Retinal pigment epithelial cell (primary cell): ENCODE results near the gene TIGIT.

Source experiments
- DNase-seq: peaks from one replicate; pipeline ENCODE4 v3.0.0-alpha.2; 2010; ENCODE audit warnings: low read depth
- H3K4me3 ChIP-seq: 2 replicates; pipeline ENCODE4 v1.5.1; 2011; ENCODE audit warnings: mild to moderate bottlenecking, low read length, control low read depth, moderate library complexity
- TF ChIP-seq, protein P1 (sequence below): conservative IDR thresholded peaks from 2 replicates; pipeline ENCODE4 v1.5.1; 2011; ENCODE audit warnings: low read depth, low read length, control low read depth, inconsistent platforms

The TIGIT gene

DNA sequence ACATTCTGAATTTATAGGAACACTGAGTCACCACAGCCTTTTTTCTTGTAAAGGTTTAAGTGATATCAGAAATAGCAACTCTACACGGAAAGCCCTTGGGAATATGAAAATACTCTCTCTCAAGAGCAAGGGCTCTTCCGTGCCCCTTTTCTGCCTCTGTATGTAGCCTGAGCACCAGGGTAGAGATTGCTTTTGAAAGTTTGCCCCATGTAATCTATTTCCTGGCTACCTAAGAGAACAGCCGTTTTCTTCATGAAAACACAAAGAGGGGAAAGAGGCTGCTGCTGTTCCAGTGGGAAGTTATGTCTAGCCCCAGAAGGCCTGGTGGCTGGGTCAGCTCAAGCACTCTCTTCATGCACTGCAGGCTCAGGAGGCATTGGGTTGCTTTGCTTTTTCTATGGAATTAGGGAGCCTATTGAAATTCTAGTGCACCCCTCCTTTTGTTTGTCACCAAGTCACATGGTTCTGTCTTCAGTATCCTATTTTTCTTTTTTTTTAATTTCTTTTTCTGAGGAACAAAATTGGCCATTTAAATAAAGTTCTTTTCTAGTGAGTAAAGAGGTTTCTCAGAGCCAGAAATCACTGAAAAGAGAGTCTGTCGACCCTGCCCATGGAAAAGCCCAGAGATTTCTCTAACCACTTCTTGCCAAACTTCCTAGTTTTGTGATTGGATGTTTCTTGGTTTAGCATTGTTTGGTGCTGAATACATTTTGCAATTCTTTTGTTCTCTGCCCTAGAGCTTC lies 39.5 kb downstream of the TIGIT start:
- TF ChIP-seq, protein P1, sequence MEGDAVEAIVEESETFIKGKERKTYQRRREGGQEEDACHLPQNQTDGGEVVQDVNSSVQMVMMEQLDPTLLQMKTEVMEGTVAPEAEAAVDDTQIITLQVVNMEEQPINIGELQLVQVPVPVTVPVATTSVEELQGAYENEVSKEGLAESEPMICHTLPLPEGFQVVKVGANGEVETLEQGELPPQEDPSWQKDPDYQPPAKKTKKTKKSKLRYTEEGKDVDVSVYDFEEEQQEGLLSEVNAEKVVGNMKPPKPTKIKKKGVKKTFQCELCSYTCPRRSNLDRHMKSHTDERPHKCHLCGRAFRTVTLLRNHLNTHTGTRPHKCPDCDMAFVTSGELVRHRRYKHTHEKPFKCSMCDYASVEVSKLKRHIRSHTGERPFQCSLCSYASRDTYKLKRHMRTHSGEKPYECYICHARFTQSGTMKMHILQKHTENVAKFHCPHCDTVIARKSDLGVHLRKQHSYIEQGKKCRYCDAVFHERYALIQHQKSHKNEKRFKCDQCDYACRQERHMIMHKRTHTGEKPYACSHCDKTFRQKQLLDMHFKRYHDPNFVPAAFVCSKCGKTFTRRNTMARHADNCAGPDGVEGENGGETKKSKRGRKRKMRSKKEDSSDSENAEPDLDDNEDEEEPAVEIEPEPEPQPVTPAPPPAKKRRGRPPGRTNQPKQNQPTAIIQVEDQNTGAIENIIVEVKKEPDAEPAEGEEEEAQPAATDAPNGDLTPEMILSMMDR = no peak
- DNase-seq = no peak
- H3K4me3 ChIP-seq = no peak overlapping the region

DNA sequence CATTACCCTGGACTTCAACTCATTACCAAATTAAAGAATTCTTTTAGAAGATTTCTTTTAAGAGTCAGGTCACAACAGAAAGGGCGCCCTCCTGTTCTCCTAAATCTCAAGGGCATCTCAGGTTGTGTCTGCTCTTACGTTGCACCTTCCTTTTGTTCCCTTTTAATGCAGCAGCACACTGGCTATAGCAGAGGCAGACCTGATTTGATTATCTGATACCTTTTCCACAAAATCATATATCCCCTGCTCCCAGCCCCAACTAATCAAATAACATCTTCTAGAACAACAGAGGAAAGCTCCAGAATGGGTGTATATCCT lies 40.1 kb downstream of the TIGIT start:
- no peak overlapping the region for H3K4me3 ChIP-seq
- TF ChIP-seq, protein P1 = no peak
- DNase-seq = no peak

DNA sequence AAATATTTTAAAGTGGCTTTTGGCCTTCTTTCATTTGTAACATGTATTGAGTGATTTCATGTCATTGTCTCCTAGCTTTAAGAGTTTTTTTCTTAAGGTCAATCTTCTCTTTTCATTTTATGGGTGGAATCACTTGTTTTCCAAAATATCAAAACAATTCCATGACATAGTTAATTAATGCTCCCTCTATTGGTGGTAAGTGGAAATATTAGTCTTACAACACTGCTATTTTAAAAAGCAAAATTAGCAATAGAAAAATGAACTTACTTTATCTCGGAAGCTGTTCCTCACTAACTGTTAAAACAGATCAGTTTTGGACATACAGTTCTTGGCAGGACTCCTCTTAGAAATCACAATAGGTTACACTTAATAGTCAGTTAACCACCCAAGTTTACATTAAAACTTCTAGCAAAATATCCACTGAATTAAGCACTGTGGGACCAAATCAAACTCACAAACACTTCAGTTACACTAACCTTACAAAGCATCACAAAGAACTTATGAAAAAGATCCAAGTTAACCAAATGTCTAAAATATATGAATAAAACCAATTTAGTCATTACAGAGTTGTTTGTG lies 42.4 kb downstream of the TIGIT start:
- TF ChIP-seq, protein P1 = peak; percentile 41
- no peak for DNase-seq

DNA sequence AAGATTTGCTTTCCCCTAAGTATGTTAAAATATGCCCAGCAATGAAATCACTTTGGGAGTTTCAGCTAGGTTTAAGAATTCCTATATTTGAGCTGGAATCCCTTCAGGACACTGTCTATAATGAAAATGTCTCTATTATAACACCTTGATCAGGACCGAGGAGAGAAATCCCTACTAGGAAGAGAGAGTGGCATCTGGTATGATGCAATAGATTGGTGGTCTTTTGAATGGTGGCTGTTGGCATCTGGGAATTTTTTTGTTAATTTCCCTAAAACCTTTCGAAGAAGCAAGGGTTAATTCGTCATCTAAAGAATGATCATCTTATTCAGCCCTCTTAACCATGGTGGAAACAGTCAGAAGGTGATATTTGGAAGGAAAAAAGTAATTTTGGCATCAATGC lies 43.0 kb downstream of the TIGIT start:
- TF ChIP-seq, protein P1 = no peak
- DNase-seq = no peak
- no peak overlapping the region for H3K4me3 ChIP-seq

More for the DNA sequence above, 42.4 kb downstream of the TIGIT start:
- no peak overlapping the region for H3K4me3 ChIP-seq

DNA sequence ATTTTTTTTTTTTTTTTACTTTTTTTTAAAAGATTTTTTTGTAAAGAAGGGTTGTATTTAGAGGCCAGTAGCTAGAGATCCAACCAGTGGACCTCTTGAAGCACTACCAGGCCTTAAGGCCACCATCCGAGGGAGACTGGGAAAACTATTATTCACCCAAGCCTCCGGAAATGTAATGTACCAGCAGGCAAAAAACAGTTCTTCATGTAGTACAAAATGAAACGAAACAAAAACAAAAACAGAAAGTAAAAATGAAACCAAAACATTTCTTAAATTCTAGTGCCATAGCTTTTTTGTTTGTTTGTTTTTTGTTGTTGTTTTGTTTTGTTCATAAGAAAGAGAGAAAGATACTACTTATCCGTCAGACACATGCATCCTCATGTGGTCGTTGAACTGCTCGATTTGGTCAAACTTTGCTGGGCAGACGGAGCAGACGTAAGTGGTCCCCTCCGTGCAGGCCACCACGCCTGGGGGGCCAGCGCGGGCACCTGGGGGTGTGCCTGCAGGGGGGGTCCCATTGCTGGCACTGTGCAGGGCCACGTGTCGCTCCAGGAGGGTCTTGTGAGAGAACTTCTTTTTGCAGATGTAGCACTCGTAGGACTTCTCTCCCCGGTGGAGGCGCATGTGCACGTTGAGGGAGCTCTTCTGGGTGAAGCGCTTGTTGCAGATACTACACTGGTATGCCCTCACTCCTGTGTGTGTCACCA lies 45.0 kb downstream of the TIGIT start:
- no peak for DNase-seq
- no peak overlapping the region for H3K4me3 ChIP-seq
- TF ChIP-seq, protein P1 = no peak

DNA sequence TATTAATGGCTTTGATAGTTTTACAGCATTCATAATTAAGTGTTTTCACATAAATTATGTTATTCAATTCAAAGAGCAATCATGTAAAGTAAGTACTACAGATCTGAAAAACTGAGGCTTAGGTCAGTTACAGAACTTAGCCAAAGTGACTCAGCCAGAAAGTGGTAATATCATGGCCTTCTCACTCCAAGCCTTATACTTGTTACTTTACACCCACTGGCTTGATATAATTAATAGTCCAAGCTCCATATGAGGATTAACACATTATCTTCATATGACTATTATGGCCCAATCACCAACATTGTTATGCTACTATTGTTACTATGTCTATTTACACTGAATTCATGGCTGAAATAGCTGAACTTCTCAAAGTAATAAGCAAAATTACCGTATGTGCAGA lies 50.7 kb downstream of the TIGIT start:
- TF ChIP-seq, protein P1 = no peak
- DNase-seq = no peak
- H3K4me3 ChIP-seq = no peak overlapping the region
